Gastrocnemius medialis (tissue), 4 donors: Measurements from ENCODE around the gene ARHGAP42. TPM values are rescaled to one million over a fixed set of nuclear protein-coding genes. Genes with fewer than 3 reads are reported as not detected.

Experiments
- ATAC-seq, 2 donors: fragments of 150-250 bp; one replicate each; pipeline ENCODE4 v1.9.1; 2016
- DNase-seq, 2 donors: peaks; one replicate each; pipeline ENCODE4 v3.0.0-alpha.2; 2019
- H3K27ac ChIP-seq, 4 donors: fragments of 200-600 bp; sonication (generic); 1 replicate in 1 of 4; 2 replicates in 3 of 4; pipeline ENCODE4 v1.5.1; 2016 to 2018; ENCODE audit warnings: mild to moderate bottlenecking in 2 of 4, moderate library complexity in 1 of 4
- H3K27me3 ChIP-seq, 3 donors: fragments of 200-600 bp; sonication (generic) in 2 of 3; 1 replicate in 1 of 3; 2 replicates in 2 of 3; pipeline versions ENCODE4 v1.5.1 to v1.6.0; 2016 to 2019; ENCODE audit warnings: mild to moderate bottlenecking in 1 of 3, moderate library complexity in 1 of 3
- H3K36me3 ChIP-seq, 2 donors: fragments of 200-600 bp; sonication (generic) in 1 of 2; one replicate each; pipeline ENCODE4 v1.5.1; 2017 to 2018
- H3K4me1 ChIP-seq, 2 donors: fragments of 200-600 bp; sonication (generic) in 1 of 2; one replicate each; pipeline ENCODE4 v1.5.1; 2016 to 2017; ENCODE audit warnings: mild to moderate bottlenecking in 2 of 2
- H3K4me3 ChIP-seq, 4 donors: fragments of 200-600 bp; sonication (generic) in 3 of 4; 1 replicate in 1 of 4; 2 replicates in 3 of 4; pipeline ENCODE4 v1.5.1; 2016 to 2019; ENCODE audit warnings: mild to moderate bottlenecking in 2 of 4
- H3K9me3 ChIP-seq, 3 donors: fragments of 200-600 bp; sonication (generic) in 2 of 3; 1 replicate in 1 of 3; 2 replicates in 2 of 3; pipeline ENCODE4 v1.5.1; 2016 to 2019
- POLR2A ChIP-seq, 2 donors: fragments of 450-650 bp; IDR thresholded peaks; one replicate each; pipeline ENCODE4 v1.6.1; 2017; ENCODE audit warnings: antibody characterized with exemption in 2 of 2, mild to moderate bottlenecking in 2 of 2, moderate library complexity in 2 of 2
- in situ Hi-C, 4 donors: fragments of 200-750 bp; cut with MboI; loops; one replicate each; pipeline versions ENCODE4 v1.15.0 to v1.8.0; 2017; ENCODE audit warnings: low sequenced_read_pairs in 4 of 4
- intact Hi-C: fragments of 100-400 bp; cut with DNase I; formaldehyde crosslinking; loops from one replicate; pipeline ENCODE4 v1.15.1; 2023; ENCODE audit warnings: low total_unique reads
- total RNA-seq, 4 donors: library from RNA; depleted of rRNA; stranded (reverse); fragments of >200 nt; gene quantifications; one replicate each; pipeline versions ENCODE4 v1.1.0 to v1.2.3, GENCODE V29; 2016
- TF ChIP-seq, protein P1 (sequence below), 5 experiments: fragments of 450-650 bp in 3 of 5; fragments of 200-600 bp in 2 of 5; sonication (generic) in 2 of 5; IDR thresholded peaks in 4 of 5; conservative IDR thresholded peaks in 1 of 5; 1 replicate in 4 of 5; 2 replicates in 1 of 5; pipeline ENCODE4 v1.5.1; 2016 to 2019; ENCODE audit warnings: antibody characterized with exemption in 5 of 5, mild to moderate bottlenecking in 3 of 5, moderate library complexity in 3 of 5

The ARHGAP42 gene
- total RNA-seq, 4 donors from 2014 or later, result 6.0 to 13.9 (median 10.2) TPM

- Histone ChIP-seq H3K4me1 (no peaks in the 10 kb centered on the region), H3K9me3 (no peaks in the 10 kb centered on the region), H3K27ac (no peak overlapping the region), H3K36me3 (no peaks in the 10 kb centered on the region), H3K27me3 (no peaks in the 10 kb centered on the region), H3K4me3 (no peak overlapping the region)
- intact Hi-C loops, result no loop called here
- TF ChIP-seq, protein P1, sequence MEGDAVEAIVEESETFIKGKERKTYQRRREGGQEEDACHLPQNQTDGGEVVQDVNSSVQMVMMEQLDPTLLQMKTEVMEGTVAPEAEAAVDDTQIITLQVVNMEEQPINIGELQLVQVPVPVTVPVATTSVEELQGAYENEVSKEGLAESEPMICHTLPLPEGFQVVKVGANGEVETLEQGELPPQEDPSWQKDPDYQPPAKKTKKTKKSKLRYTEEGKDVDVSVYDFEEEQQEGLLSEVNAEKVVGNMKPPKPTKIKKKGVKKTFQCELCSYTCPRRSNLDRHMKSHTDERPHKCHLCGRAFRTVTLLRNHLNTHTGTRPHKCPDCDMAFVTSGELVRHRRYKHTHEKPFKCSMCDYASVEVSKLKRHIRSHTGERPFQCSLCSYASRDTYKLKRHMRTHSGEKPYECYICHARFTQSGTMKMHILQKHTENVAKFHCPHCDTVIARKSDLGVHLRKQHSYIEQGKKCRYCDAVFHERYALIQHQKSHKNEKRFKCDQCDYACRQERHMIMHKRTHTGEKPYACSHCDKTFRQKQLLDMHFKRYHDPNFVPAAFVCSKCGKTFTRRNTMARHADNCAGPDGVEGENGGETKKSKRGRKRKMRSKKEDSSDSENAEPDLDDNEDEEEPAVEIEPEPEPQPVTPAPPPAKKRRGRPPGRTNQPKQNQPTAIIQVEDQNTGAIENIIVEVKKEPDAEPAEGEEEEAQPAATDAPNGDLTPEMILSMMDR (IDR thresholded peaks at IDR 0.05 in 4 of 5, conservative IDR thresholded peaks at IDR 0.05 in 1 of 5), result no peak
- TF ChIP-seq POLR2A (IDR thresholded peaks at IDR 0.05), result no peak
- DNase-seq (no peak), ATAC-seq (no peak)
- in situ Hi-C loops, result no loop called here
Measured at GRCh38 chr11:101031713-101032112, 344.6 kb downstream of the ARHGAP42 start.

GRCh38 chr11:101032991-101033390, 345.9 kb downstream of the ARHGAP42 start:
- ATAC-seq, result no peak
- no peaks in the 10 kb centered on the region for H3K36me3 ChIP-seq
- H3K4me3 ChIP-seq, result no peak overlapping the region
- DNase-seq, result no peak
- intact Hi-C loops (no loop called here), in situ Hi-C loops (no loop called here)
- TF ChIP-seq POLR2A (IDR thresholded peaks at IDR 0.05), result no peak
- TF ChIP-seq, protein P1 (IDR thresholded peaks at IDR 0.05 in 4 of 5, conservative IDR thresholded peaks at IDR 0.05 in 1 of 5), result no peak
- no peaks in the 10 kb centered on the region for H3K4me1 ChIP-seq
- no peaks in the 10 kb centered on the region for H3K27me3 ChIP-seq
- no peak overlapping the region for H3K27ac ChIP-seq
- no peaks in the 10 kb centered on the region for H3K9me3 ChIP-seq

DNA sequence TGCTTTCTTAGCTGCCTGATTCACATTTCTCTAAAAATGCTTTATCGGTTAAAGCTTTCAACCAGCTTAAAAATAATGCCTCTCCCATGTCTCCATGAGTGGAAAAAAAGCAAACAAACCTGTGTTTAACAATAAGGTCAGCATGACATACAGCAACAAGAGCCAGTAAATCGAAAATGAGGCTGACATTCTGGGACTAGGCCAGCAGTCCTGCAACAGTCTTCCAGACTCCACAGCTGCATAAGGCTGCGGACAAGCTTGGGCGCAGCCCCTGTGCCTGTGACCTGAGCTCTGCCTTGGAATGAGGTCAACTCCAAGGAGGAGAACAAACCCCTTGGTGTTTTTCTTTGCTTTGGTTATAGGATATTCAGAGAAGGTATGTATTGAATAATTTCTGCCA, 347.0 kb downstream of the ARHGAP42 start:
- peak; percentile 36 to 52 for ATAC-seq

DNA sequence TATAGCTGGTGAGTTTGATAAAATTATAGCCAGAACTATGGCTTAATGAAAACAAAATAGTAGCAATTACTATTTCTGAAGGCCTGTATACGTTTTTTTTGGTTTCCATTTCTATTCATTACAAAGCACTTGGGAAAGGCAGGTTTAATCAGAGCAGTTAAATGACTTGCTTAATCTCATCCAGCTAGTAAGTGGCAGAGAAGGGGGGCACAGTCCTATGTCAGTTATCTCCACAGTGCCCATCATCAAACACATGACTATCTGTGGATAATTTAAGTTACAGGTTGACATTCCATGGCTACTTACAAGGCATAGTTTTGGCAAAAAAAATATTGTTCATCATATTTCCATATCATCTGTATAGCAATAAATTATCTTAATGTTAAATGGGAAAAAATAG, 348.8 kb downstream of the ARHGAP42 start:
- Histone ChIP-seq H3K9me3 (no peaks in the 10 kb centered on the region), H3K4me1 (no peaks in the 10 kb centered on the region), H3K27me3 (no peaks in the 10 kb centered on the region), H3K36me3 (no peaks in the 10 kb centered on the region), H3K4me3 (no peak overlapping the region), H3K27ac (no peak overlapping the region)
- in situ Hi-C loops (no loop called here), intact Hi-C loops (no loop called here)
- TF ChIP-seq, protein P1 (IDR thresholded peaks at IDR 0.05 in 4 of 5, conservative IDR thresholded peaks at IDR 0.05 in 1 of 5), result no peak
- TF ChIP-seq POLR2A (IDR thresholded peaks at IDR 0.05), result no peak
- DNase-seq (no peak), ATAC-seq (no peak)

More for the DNA sequence above, 347.0 kb downstream of the ARHGAP42 start:
- Histone ChIP-seq H3K27ac (no peak overlapping the region), H3K27me3 (no peaks in the 10 kb centered on the region), H3K36me3 (no peaks in the 10 kb centered on the region), H3K4me3 (no peak overlapping the region), H3K9me3 (no peaks in the 10 kb centered on the region), H3K4me1 (no peaks in the 10 kb centered on the region)
- in situ Hi-C loops, result no loop called here
- intact Hi-C loops, result no loop called here
- no peak for TF ChIP-seq POLR2A (IDR thresholded peaks at IDR 0.05)
- TF ChIP-seq, protein P1 (IDR thresholded peaks at IDR 0.05 in 4 of 5, conservative IDR thresholded peaks at IDR 0.05 in 1 of 5), result no peak
- DNase-seq, result peak; percentile 16 to 35
